ENCODE data around the gene DACH1.

The DACH1 gene

DNA sequence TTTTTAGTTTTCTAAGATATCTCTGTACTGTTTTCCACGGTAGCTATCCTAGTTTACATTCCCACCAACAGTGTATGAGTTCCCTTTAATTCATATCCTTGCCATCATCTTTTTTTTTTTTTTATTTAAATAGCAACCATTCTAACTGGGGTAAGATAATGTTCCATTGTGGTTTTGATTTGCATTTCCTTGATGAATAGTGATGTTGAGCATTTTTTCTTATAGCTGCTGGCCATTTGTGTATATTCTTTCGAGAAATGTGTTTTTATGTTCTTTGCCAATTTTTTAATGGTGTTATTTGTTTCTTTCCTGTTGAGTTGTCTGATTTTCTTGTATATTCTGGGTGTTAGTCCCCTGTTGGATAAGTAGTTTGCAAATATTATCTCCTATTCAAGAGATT, 454.8 kb downstream of the DACH1 start:
- ATAC-seq, result no peak
- no peak for TF ChIP-seq TCF4 (CRISPR knock-in tag; IDR thresholded peaks at IDR 0.05; ENCODE audit: borderline replicate concordance)
- no peak for TF ChIP-seq ZFP3 (CRISPR knock-in tag; IDR thresholded peaks at IDR 0.05)
- TF ChIP-seq CSDC2 (CRISPR knock-in tag; IDR thresholded peaks at IDR 0.05), result no peak
- TF ChIP-seq PPARA (CRISPR knock-in tag; IDR thresholded peaks at IDR 0.05; ENCODE audit: borderline replicate concordance), result no peak
- TF ChIP-seq, protein P1, sequence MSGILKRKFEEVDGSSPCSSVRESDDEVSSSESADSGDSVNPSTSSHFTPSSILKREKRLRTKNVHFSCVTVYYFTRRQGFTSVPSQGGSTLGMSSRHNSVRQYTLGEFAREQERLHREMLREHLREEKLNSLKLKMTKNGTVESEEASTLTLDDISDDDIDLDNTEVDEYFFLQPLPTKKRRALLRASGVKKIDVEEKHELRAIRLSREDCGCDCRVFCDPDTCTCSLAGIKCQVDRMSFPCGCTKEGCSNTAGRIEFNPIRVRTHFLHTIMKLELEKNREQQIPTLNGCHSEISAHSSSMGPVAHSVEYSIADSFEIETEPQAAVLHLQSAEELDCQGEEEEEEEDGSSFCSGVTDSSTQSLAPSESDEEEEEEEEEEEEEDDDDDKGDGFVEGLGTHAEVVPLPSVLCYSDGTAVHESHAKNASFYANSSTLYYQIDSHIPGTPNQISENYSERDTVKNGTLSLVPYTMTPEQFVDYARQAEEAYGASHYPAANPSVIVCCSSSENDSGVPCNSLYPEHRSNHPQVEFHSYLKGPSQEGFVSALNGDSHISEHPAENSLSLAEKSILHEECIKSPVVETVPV (CRISPR knock-in tag; IDR thresholded peaks at IDR 0.05), result no peak
- TF ChIP-seq, protein P2, sequence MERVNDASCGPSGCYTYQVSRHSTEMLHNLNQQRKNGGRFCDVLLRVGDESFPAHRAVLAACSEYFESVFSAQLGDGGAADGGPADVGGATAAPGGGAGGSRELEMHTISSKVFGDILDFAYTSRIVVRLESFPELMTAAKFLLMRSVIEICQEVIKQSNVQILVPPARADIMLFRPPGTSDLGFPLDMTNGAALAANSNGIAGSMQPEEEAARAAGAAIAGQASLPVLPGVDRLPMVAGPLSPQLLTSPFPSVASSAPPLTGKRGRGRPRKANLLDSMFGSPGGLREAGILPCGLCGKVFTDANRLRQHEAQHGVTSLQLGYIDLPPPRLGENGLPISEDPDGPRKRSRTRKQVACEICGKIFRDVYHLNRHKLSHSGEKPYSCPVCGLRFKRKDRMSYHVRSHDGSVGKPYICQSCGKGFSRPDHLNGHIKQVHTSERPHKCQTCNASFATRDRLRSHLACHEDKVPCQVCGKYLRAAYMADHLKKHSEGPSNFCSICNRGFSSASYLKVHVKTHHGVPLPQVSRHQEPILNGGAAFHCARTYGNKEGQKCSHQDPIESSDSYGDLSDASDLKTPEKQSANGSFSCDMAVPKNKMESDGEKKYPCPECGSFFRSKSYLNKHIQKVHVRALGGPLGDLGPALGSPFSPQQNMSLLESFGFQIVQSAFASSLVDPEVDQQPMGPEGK (CRISPR knock-in tag; IDR thresholded peaks at IDR 0.05; ENCODE audit: borderline replicate concordance), result no peak
- TF ChIP-seq, protein P3, sequence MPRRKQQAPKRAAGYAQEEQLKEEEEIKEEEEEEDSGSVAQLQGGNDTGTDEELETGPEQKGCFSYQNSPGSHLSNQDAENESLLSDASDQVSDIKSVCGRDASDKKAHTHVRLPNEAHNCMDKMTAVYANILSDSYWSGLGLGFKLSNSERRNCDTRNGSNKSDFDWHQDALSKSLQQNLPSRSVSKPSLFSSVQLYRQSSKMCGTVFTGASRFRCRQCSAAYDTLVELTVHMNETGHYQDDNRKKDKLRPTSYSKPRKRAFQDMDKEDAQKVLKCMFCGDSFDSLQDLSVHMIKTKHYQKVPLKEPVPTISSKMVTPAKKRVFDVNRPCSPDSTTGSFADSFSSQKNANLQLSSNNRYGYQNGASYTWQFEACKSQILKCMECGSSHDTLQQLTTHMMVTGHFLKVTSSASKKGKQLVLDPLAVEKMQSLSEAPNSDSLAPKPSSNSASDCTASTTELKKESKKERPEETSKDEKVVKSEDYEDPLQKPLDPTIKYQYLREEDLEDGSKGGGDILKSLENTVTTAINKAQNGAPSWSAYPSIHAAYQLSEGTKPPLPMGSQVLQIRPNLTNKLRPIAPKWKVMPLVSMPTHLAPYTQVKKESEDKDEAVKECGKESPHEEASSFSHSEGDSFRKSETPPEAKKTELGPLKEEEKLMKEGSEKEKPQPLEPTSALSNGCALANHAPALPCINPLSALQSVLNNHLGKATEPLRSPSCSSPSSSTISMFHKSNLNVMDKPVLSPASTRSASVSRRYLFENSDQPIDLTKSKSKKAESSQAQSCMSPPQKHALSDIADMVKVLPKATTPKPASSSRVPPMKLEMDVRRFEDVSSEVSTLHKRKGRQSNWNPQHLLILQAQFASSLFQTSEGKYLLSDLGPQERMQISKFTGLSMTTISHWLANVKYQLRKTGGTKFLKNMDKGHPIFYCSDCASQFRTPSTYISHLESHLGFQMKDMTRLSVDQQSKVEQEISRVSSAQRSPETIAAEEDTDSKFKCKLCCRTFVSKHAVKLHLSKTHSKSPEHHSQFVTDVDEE (CRISPR knock-in tag; IDR thresholded peaks at IDR 0.05), result no peak
- TF ChIP-seq ARNTL (CRISPR knock-in tag; IDR thresholded peaks at IDR 0.05; ENCODE audit: borderline replicate concordance, low read depth), result no peak
- no peak for TF ChIP-seq ZC3H10 (CRISPR knock-in tag; IDR thresholded peaks at IDR 0.05)
- TF ChIP-seq, protein P4, sequence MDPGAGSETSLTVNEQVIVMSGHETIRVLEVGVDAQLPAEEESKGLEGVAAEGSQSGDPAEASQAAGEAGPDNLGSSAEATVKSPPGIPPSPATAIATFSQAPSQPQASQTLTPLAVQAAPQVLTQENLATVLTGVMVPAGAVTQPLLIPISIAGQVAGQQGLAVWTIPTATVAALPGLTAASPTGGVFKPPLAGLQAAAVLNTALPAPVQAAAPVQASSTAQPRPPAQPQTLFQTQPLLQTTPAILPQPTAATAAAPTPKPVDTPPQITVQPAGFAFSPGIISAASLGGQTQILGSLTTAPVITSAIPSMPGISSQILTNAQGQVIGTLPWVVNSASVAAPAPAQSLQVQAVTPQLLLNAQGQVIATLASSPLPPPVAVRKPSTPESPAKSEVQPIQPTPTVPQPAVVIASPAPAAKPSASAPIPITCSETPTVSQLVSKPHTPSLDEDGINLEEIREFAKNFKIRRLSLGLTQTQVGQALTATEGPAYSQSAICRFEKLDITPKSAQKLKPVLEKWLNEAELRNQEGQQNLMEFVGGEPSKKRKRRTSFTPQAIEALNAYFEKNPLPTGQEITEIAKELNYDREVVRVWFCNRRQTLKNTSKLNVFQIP (CRISPR knock-in tag; IDR thresholded peaks at IDR 0.05; ENCODE audit: borderline replicate concordance, low read depth), result no peak
- no peak for TF ChIP-seq RARB (CRISPR knock-in tag; IDR thresholded peaks at IDR 0.05)
- TF ChIP-seq OSR1 (CRISPR knock-in tag; IDR thresholded peaks at IDR 0.05), result no peak

DNA sequence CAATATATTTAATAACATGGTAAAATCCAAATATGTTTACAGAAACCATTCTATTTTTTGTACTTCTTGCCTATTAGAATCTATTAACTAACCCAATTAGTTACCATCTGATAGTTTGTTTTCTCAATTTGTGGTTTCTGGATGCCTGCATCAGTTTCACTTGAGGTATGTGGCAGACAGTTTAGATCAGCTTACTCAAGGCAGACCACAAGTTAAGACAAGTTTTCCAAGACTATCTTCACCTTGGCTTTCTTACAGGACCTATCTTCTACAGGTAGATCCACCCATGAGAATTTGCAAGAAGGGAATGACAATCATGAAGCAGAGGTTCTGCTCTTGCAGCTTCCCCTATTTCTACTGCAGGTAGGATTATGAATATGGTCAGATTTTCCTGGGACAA, 458.6 kb downstream of the DACH1 start:
- no peak for TF ChIP-seq ESRRG (CRISPR knock-in tag; IDR thresholded peaks at IDR 0.05)
- no peak for TF ChIP-seq SNAI2 (CRISPR knock-in tag; IDR thresholded peaks at IDR 0.05)
- TF ChIP-seq CSDC2 (CRISPR knock-in tag; IDR thresholded peaks at IDR 0.05), result no peak
- no peak for TF ChIP-seq TOX (CRISPR knock-in tag; IDR thresholded peaks at IDR 0.05; ENCODE audit: borderline replicate concordance)
- no peak for TF ChIP-seq ISL1 (CRISPR knock-in tag; IDR thresholded peaks at IDR 0.05)
- TF ChIP-seq BACH2 (CRISPR knock-in tag; IDR thresholded peaks at IDR 0.05; ENCODE audit: borderline replicate concordance), result no peak
- TF ChIP-seq TCF4 (CRISPR knock-in tag; IDR thresholded peaks at IDR 0.05; ENCODE audit: borderline replicate concordance), result no peak
- TF ChIP-seq ZNF8 (CRISPR knock-in tag; IDR thresholded peaks at IDR 0.05), result no peak
- no peak for ATAC-seq

DNA sequence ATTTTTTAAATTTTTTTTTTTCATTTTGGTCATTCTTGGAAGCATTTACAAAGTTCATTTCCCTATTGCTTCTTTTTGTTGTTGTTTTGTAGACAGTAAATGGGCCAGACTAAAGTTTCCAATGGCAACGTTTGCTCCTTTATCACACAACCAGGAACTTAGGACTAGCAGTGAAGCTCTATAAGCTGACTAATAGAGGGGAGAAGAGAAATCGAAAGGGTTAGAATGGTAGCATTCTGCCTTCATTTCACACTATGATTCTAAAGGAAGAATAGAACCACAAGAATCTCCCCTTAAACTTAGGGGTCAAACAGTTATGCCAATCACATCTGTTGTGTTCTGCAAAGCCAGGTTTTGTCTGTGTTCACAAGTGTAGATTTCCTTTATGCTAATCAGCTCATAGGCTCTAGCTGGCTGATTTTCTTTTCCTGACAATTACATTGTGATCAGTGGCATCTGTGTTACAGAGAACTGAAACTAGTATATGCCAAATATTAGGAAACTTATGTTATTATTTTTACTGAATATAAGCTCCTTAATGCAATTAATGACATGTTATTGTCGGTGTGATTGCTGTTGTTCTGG, 467.3 kb downstream of the DACH1 start:
- TF ChIP-seq ZC3H10 (CRISPR knock-in tag; IDR thresholded peaks at IDR 0.05) (no peak), TOX (CRISPR knock-in tag; IDR thresholded peaks at IDR 0.05; ENCODE audit: borderline replicate concordance) (no peak)
- TF ChIP-seq, protein P3 (CRISPR knock-in tag; IDR thresholded peaks at IDR 0.05), result no peak
- ATAC-seq, result no peak

Data from SK-N-SH treated with all-trans-retinoic acid at 6 μM for 48 hours (cell line).